Endothelial cell of umbilical vein (primary cell): ENCODE results near the gene OAS3. TPM values are rescaled to one million over a fixed set of nuclear protein-coding genes. Genes with fewer than 3 reads are reported as not detected.

Source experiments
- BruUV-seq: library from RNA; stranded (reverse); fragments of 400-500 nt; replicated peaks from 2 replicates; lab custom pipeline; 2021; lab: Mats Ljungman, UMichigan
- CTCF ChIA-PET: fragments of 300-600, 350-600 bp; sonication (Branson Sonifier 250); formaldehyde crosslinking; loops from one replicate; lab custom pipeline; 2021; ENCODE audit warnings: antibody characterized with exemption, inconsistent platforms; lab: Charles Lee
- POLR2A ChIA-PET: fragments of 300-600, 350-600 bp; sonication (Branson Sonifier 250); formaldehyde crosslinking; loops from one replicate; lab custom pipeline; 2021; ENCODE audit warnings: antibody characterized with exemption, inconsistent platforms; lab: Charles Lee
- DNase-seq: peaks from one replicate; pipeline ENCODE4 v3.0.0-alpha.2; 2011; ENCODE audit warnings: low read depth, low spot score
- FAIRE-seq: peaks from 2 replicates; lab custom pipeline; 2011; peaks lifted over from hg19 to GRCh38; lab: Jason Lieb, UNC
- H2AFZ ChIP-seq: 2 replicates; pipeline ENCODE4 v1.6.0; 2012; ENCODE audit warnings: low read depth, low read length, control low read depth, inconsistent platforms
- H3K27ac ChIP-seq: 2 replicates; pipeline ENCODE4 v1.5.1; 2011; ENCODE audit warnings: low read depth, mild to moderate bottlenecking, control low read depth, low read length, moderate library complexity; ENCODE audit not compliant: insufficient read depth
- H3K27me3 ChIP-seq, 2 experiments: 2 replicates each; pipeline versions ENCODE4 v1.6.0 to v1.6.1; 2011; ENCODE audit warnings: low read length in 2 of 2, mixed read lengths in 1 of 2; ENCODE audit not compliant: control insufficient read depth in 2 of 2, insufficient read depth in 2 of 2
- H3K36me3 ChIP-seq, 2 experiments: 2 replicates in 1 of 2; 3 replicates in 1 of 2; pipeline ENCODE4 v1.5.1; 2011; ENCODE audit warnings: low read length in 2 of 2, mild to moderate bottlenecking in 1 of 2, moderate library complexity in 1 of 2; ENCODE audit not compliant: control insufficient read depth in 2 of 2, insufficient read depth in 2 of 2; ENCODE audit errors: extremely low read depth in 1 of 2
- H3K4me1 ChIP-seq: 3 replicates; pipeline ENCODE4 v1.5.1; 2011; ENCODE audit warnings: mild to moderate bottlenecking, low read length; ENCODE audit not compliant: control insufficient read depth, insufficient read depth; ENCODE audit errors: extremely low read depth
- H3K4me2 ChIP-seq: 2 replicates; pipeline ENCODE4 v1.6.1; 2011; ENCODE audit warnings: low read length, control low read depth, mixed read lengths; ENCODE audit not compliant: insufficient read depth
- H3K4me3 ChIP-seq, 3 experiments: fragments of 200-600 bp in 1 of 3; sonication (generic), shearing (Covaris generic) in 1 of 3; replicated peaks in 1 of 3; 2 replicates each; pipeline ENCODE4 v1.5.1; 2011 to 2016; ENCODE audit warnings: control low read depth in 3 of 3, low read length in 3 of 3, mild to moderate bottlenecking in 2 of 3, inconsistent platforms in 1 of 3, low read depth in 1 of 3, moderate library complexity in 1 of 3; ENCODE audit not compliant: insufficient read depth in 1 of 3
- H3K79me2 ChIP-seq: 2 replicates; pipeline ENCODE4 v1.6.0; 2012; ENCODE audit warnings: low read length, inconsistent platforms; ENCODE audit not compliant: control insufficient read depth, insufficient read depth
- H3K9ac ChIP-seq: replicated peaks from 2 replicates; pipeline ENCODE3; 2011; ENCODE audit warnings: low read length, control low read depth; ENCODE audit not compliant: insufficient read depth; ENCODE audit errors: extremely low read depth
- H3K9me1 ChIP-seq: replicated peaks from 3 replicates; pipeline ENCODE4 v1.6.0; 2011; ENCODE audit warnings: mild to moderate bottlenecking, low read length; ENCODE audit not compliant: control insufficient read depth, insufficient read depth; ENCODE audit errors: extremely low read depth
- H3K9me3 ChIP-seq: replicated peaks from 2 replicates; pipeline ENCODE4 v1.5.1; 2012; ENCODE audit warnings: low read length, inconsistent platforms; ENCODE audit not compliant: control insufficient read depth, insufficient read depth
- H4K20me1 ChIP-seq: replicated peaks from 2 replicates; pipeline ENCODE3; 2011; ENCODE audit warnings: mild to moderate bottlenecking, low read length; ENCODE audit not compliant: control insufficient read depth, insufficient read depth; ENCODE audit errors: extremely low read depth
- EZH2 ChIP-seq: IDR thresholded peaks from 2 replicates; pipeline ENCODE4 v1.6.1; 2012; ENCODE audit warnings: borderline replicate concordance, low read depth, mild to moderate bottlenecking, moderate library complexity, low read length, inconsistent platforms; ENCODE audit not compliant: severe bottlenecking
- GATA2 ChIP-seq: IDR thresholded peaks from 2 replicates; pipeline ENCODE4 v1.7.0; 2011; ENCODE audit warnings: low read depth, mild to moderate bottlenecking, moderate library complexity, mixed read lengths, low read length; ENCODE audit not compliant: insufficient read length, insufficient read depth
- JUN ChIP-seq: IDR thresholded peaks from 2 replicates; pipeline ENCODE4 v1.6.1; 2011; ENCODE audit warnings: borderline replicate concordance, low read depth; ENCODE audit not compliant: insufficient read length, insufficient read depth
- MYC ChIP-seq: IDR thresholded peaks from one replicate; pipeline ENCODE4 v1.6.1; 2011; ENCODE audit warnings: mild to moderate bottlenecking, low read depth, low read length
- POLR2A ChIP-seq: IDR thresholded peaks from 2 replicates; pipeline ENCODE4 v1.6.1; 2012; ENCODE audit warnings: low read depth, mild to moderate bottlenecking, control low read depth, low read length
- POLR2AphosphoS5 ChIP-seq: IDR thresholded peaks from 2 replicates; pipeline ENCODE4 v1.6.1; 2012; ENCODE audit warnings: low read depth, mild to moderate bottlenecking, control low read depth, low read length, moderate library complexity; ENCODE audit not compliant: insufficient read depth
- dilution Hi-C: fragments of 300-500 bp; cut with MboI; formaldehyde crosslinking; loops from one replicate; pipeline ENCODE4 v1.15.0; 2019; ENCODE audit warnings: low sequenced_read_pairs; ENCODE audit not compliant: extremely low pct_ligation_motif_present
- intact Hi-C: fragments of 100-400 bp; cut with micrococcal nuclease; formaldehyde crosslinking; loops from one replicate; pipeline ENCODE4 v1.10.0; 2022
- polyA plus RNA-seq, 4 experiments: library from polyadenylated mRNA; depleted of rRNA in 3 of 4; stranded (reverse) in 3 of 4; unstranded in 1 of 4; fragments of >200 nt; gene quantifications; 2 replicates each; pipeline versions ENCODE4 v1.2.1 to v1.2.3, GENCODE V29; 2011 to 2012; ENCODE audit warnings: missing spikeins in 1 of 4
- total RNA-seq: library from RNA; stranded (reverse); gene quantifications from 2 replicates; pipeline ENCODE4 v1.2.3, GENCODE V29; 2021
- TF ChIP-seq, protein P1 (sequence below), 2 donors: IDR thresholded peaks; 1 replicate in 1 of 2; 2 replicates in 1 of 2; pipeline ENCODE4 v1.5.1; 2011; ENCODE audit warnings: low read length in 2 of 2, mild to moderate bottlenecking in 2 of 2, moderate library complexity in 2 of 2, control low read depth in 1 of 2, inconsistent platforms in 1 of 2, low read depth in 1 of 2; ENCODE audit not compliant: insufficient read depth in 1 of 2; ENCODE audit errors: extremely low read depth in 1 of 2
- TF ChIP-seq, protein P2 (sequence below): IDR thresholded peaks from 2 replicates; pipeline ENCODE4 v1.6.1; 2011; ENCODE audit not compliant: insufficient read depth, insufficient read length

The OAS3 gene
- total and polyA plus RNA-seq, 2 donors (not counting 3 experiments of a cell fraction or from before 2014, with no cell fraction given): 13.1 to 19.8 TPM

DNA sequence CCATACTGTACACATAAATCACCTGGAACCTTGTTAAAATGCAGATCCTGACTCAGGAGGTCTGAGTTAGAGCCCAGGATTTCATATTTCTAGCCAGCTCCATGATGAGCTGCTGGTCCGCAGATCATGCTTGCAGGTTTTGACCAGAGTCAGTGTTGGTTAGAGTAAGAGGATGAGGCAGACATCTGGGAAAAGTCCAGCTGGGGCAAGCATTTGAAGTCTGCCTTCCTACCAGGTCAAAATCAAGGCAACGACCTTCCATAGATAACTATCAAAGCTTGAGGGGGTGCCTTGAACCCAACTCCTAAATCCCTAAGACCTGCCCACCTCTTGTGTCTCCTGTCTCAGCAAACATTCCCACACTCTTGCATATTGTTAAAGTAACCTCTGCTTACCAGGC lies 49.3 kb downstream of the OAS3 start:
- Histone ChIP-seq H3K79me2 (no peaks in the 10 kb centered on the region), H3K4me3 (no peak overlapping the region), H3K27ac (no peak overlapping the region), H3K9me3 (no peaks in the 10 kb centered on the region), H4K20me1 (no peaks in the 10 kb centered on the region), H3K4me2 (no peak overlapping the region), H3K9ac (no peak overlapping the region), H3K4me1 (no peaks in the 10 kb centered on the region), H3K9me1 (no peaks in the 10 kb centered on the region), H3K36me3 (no peaks in the 10 kb centered on the region), H3K27me3 (peaks cover 0 to 4% of the 10 kb centered on the region in 2 experiments), H2AFZ (no peak overlapping the region)
- dilution Hi-C loops: no loop called here
- no TSS peak for BruUV-seq
- ChIA-PET POLR2A (no interaction called here), CTCF (interaction anchor here (1.2 to 6.4 kb wide), 3 partner anchors 9 to 86 kb away, joined by 3 to 88 read pairs (median 6); partner anchors contain the start of gene OAS2)
- TF ChIP-seq EZH2: no peak
- TF ChIP-seq, protein P1, sequence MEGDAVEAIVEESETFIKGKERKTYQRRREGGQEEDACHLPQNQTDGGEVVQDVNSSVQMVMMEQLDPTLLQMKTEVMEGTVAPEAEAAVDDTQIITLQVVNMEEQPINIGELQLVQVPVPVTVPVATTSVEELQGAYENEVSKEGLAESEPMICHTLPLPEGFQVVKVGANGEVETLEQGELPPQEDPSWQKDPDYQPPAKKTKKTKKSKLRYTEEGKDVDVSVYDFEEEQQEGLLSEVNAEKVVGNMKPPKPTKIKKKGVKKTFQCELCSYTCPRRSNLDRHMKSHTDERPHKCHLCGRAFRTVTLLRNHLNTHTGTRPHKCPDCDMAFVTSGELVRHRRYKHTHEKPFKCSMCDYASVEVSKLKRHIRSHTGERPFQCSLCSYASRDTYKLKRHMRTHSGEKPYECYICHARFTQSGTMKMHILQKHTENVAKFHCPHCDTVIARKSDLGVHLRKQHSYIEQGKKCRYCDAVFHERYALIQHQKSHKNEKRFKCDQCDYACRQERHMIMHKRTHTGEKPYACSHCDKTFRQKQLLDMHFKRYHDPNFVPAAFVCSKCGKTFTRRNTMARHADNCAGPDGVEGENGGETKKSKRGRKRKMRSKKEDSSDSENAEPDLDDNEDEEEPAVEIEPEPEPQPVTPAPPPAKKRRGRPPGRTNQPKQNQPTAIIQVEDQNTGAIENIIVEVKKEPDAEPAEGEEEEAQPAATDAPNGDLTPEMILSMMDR (IDR thresholded peaks at IDR 0.05; ENCODE audit: extremely low read depth in 1 of 2, insufficient read depth in 1 of 2, low read depth in 1 of 2, low read length in 2 of 2): no peak
- DNase-seq (no peak), FAIRE-seq (no peak)
- intact Hi-C loops: no loop called here

DNA sequence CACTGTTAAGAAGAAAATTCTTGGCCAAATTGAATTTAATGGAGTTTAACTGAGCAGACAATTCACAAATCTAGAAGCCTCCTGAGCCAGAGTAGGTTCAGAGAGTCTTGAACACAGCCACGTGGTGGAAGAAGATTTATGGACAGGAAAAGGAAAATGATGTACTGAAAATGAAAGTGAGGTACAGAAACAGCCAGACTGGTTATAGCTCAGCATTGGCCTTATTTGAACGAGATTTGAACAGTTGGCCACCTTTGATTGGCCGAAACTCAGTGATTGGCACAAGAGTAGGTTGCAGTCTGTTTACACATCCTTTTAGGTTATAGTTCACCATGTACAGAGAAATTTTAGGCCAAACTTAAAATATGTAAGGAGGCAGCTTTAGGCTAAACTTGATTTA lies 50.0 kb downstream of the OAS3 start:
- DNase-seq (no peak), FAIRE-seq (no peak)
- Histone ChIP-seq H3K4me1 (no peaks in the 10 kb centered on the region), H3K4me2 (no peak overlapping the region), H3K9me1 (no peaks in the 10 kb centered on the region), H2AFZ (no peak overlapping the region), H3K27ac (no peak overlapping the region), H3K4me3 (no peak overlapping the region), H3K9me3 (no peaks in the 10 kb centered on the region), H3K9ac (no peak overlapping the region), H4K20me1 (no peaks in the 10 kb centered on the region), H3K79me2 (no peaks in the 10 kb centered on the region), H3K36me3 (no peaks in the 10 kb centered on the region), H3K27me3 (peaks cover 0 to 4% of the 10 kb centered on the region in 2 experiments)
- intact Hi-C loops (no loop called here), dilution Hi-C loops (no loop called here)
- ChIA-PET POLR2A (no interaction called here), CTCF (interaction anchor here (1.2 to 6.4 kb wide), 3 partner anchors 10 to 87 kb away, joined by 3 to 88 read pairs (median 6); partner anchors contain the start of gene OAS2)
- TF ChIP-seq POLR2AphosphoS5: no peak
- TF ChIP-seq EZH2: no peak
- TF ChIP-seq, protein P1 (IDR thresholded peaks at IDR 0.05; ENCODE audit: extremely low read depth in 1 of 2, insufficient read depth in 1 of 2, low read depth in 1 of 2, low read length in 2 of 2): no peak
- TF ChIP-seq MYC: no peak
- TF ChIP-seq, protein P2, sequence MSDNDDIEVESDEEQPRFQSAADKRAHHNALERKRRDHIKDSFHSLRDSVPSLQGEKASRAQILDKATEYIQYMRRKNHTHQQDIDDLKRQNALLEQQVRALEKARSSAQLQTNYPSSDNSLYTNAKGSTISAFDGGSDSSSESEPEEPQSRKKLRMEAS: no peak
- TF ChIP-seq POLR2A: no peak
- TF ChIP-seq JUN: no peak
- TF ChIP-seq GATA2: no peak
- BruUV-seq: no TSS peak
